HFFc6 (cell line): Measurements from ENCODE around the gene CALU. TPM values are rescaled to one million over a fixed set of nuclear protein-coding genes. Genes with fewer than 3 reads are reported as not detected.

ENCODE experiments used
- DNase-seq: peaks from one replicate; pipeline ENCODE4 v3.0.0-alpha.2; 2018
- H3K27ac Mint-ChIP-seq: 2 replicates; pipeline ENCODE4 v1.8.0; 2020; ENCODE audit warnings: mild to moderate bottlenecking, mixed read lengths
- H3K27me3 Mint-ChIP-seq: 2 replicates; pipeline ENCODE4 v1.8.0; 2021; ENCODE audit warnings: mild to moderate bottlenecking, moderate library complexity, mixed read lengths; ENCODE audit not compliant: insufficient read depth
- H3K36me3 Mint-ChIP-seq: 2 replicates; pipeline ENCODE4 v1.8.0; 2021; ENCODE audit warnings: low read depth, mixed read lengths
- H3K4me1 Mint-ChIP-seq: 2 replicates; pipeline ENCODE4 v1.8.0; 2020; ENCODE audit warnings: low read depth, mixed read lengths
- H3K4me3 Mint-ChIP-seq: 2 replicates; pipeline ENCODE4 v1.8.0; 2020; ENCODE audit warnings: mild to moderate bottlenecking, moderate library complexity, mixed read lengths
- H3K9me3 Mint-ChIP-seq: 2 replicates; pipeline ENCODE4 v1.8.0; 2020; ENCODE audit warnings: mild to moderate bottlenecking, mixed read lengths
- CTCF ChIP-seq: fragments of 200-600 bp; sonication (generic); IDR thresholded peaks from 2 replicates; pipeline ENCODE4 v1.5.0; 2021; ENCODE audit warnings: antibody characterized with exemption, mild to moderate bottlenecking
- total RNA-seq, 6 experiments: library from RNA; stranded (reverse); fragmentation: NEBNext Ultra II Directional; extraction: Animal tissue kit (Norgen Biotek cat#: 25700); gene quantifications; 2 replicates in 1 of 6; 3 replicates in 5 of 6; pipeline ENCODE4 v1.2.3, GENCODE V29; 2021

Gene CALU
- total RNA-seq, 6 experiments from 2014 or later, result 821 to 941 (median 887) TPM

DNA sequence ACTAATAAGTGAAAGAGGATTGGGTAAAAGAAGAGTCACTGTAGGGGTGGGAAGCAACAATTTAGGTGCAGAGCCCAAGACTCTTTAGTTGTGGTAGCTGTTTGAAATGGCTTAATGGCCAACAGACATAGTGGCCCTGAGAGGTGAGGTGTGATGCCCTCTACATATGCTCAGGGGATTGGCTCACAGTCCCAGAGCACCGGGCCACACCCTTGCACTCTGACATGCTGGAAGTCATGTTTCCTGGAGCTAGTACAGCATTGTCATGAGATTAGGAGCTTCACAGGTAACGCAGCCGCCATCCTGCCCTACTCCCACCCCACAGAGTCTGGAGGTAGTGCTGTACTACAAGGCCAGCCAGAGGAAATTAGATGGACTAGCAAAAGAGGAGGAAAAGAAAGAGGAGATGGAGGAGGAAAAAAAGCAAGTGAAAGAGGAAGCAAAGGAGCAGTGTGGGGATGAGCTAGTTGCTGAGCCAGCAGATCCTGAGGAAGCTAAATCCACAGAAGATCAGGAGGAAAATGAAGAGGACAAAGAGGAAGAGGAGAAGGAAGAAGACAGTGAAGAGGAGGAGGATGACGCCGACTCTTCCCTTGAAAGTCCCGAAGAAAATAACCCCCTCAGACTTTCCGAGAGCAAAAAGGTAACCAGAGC, 76.3 kb downstream of the CALU start:
- Mint-ChIP-seq H3K36me3 (peaks cover 5% of the 10 kb centered on the region; the same call in 1 of the 2 replicates), H3K9me3 (no peaks in the 10 kb centered on the region), H3K27ac (no peak overlapping the region), H3K4me1 (peaks cover 12% of the 10 kb centered on the region), H3K4me3 (no peak overlapping the region), H3K27me3 (no peaks in the 10 kb centered on the region; the same call in none of the 2 replicates)
- TF ChIP-seq CTCF, result no peak
- DNase-seq, result no peak

DNA sequence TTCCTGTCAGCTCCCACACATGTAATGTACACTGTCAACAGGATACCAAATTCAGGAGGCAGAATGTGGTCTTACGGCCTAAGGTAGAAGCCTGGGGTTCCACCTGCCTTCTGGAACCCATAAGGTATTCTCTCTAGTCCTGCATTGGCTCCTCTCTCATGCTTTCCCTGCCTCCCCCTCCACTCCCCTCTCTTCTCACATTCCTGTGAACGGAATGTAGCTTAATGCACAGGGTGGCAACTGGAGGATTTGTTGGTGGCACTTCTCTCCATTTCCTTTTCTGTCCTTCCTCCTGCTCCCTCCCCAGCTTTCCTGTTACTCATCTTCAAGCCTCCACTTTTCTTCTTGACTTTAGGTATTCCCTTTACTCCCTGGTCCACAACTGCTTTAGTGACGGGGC, 79.5 kb downstream of the CALU start:
- H3K27ac Mint-ChIP-seq, result no peak overlapping the region
- peaks cover 12% of the 10 kb centered on the region for H3K4me1 Mint-ChIP-seq
- peaks cover 2% of the 10 kb centered on the region for H3K27me3 Mint-ChIP-seq
- H3K4me3 Mint-ChIP-seq, result no peak overlapping the region
- TF ChIP-seq CTCF, result no peak
- no peaks in the 10 kb centered on the region for H3K9me3 Mint-ChIP-seq
- no peak for DNase-seq
- H3K36me3 Mint-ChIP-seq, result peaks cover 5% of the 10 kb centered on the region; the same call in 1 of the 2 replicates

Other genes with a start within 250 kb of the CALU start
- 1 to 10 TPM in 4 of 6 experiments, under 1 TPM in 2; 0.40 to 1.6 (median 1.2) TPM for gene GARIN1A, start 67.1 kb upstream of the CALU start, total RNA-seq
- not detected for gene OPN1SW, start 36.4 kb downstream of the CALU start, total RNA-seq
- 10 to 100 TPM in 4 of 6 experiments, 1 to 10 TPM in 2; 7.4 to 16.5 (median 13.7) TPM for gene CCDC136, start 52.6 kb downstream of the CALU start, total RNA-seq
- 100 to 1,000 TPM; 492 to 540 (median 512) TPM for gene FLNC, start 91.0 kb downstream of the CALU start, total RNA-seq
- gene ATP6V1F, start 123.5 kb downstream of the CALU start, total RNA-seq, result 100 to 1,000 TPM; 179 to 212 (median 193) TPM
- gene KCP, start 171.3 kb downstream of the CALU start, total RNA-seq, result under 1 TPM in 2 of 6 experiments, not detected in 4; 0.05 to 0.07 TPM
- gene IRF5, start 198.6 kb downstream of the CALU start, total RNA-seq, result under 1 TPM in 1 of 6 experiments, not detected in 5; 0.09 TPM